Heart right ventricle (tissue), 16 donors: Measurements from ENCODE around the gene PKD1L1. TPM values are rescaled to one million over a fixed set of nuclear protein-coding genes. Genes with fewer than 3 reads are reported as not detected.

Experiments used
- ATAC-seq, 8 donors: fragments of 200-7000 bp; cut with Tn5 transposase; one replicate each; pipeline ENCODE4 v1.9.1; 2020; ENCODE audit warnings: mild to moderate bottlenecking in 8 of 8, moderate library complexity in 8 of 8, moderate number of reproducible peaks in 1 of 8
- DNase-seq, 2 donors: peaks; one replicate each; pipeline ENCODE4 v3.0.0-alpha.2; 2020
- H3K27ac ChIP-seq, 10 donors: fragments of 200-600 bp; sonication (generic) in 2 of 10; one replicate each; pipeline versions ENCODE4 v1.5.0 to v1.8.0; 2020 to 2022; ENCODE audit warnings: mild to moderate bottlenecking in 3 of 10
- H3K27me3 ChIP-seq, 7 donors: fragments of 200-600 bp; one replicate each; pipeline ENCODE4 v1.8.0; 2021 to 2022; ENCODE audit warnings: mild to moderate bottlenecking in 2 of 7
- H3K36me3 ChIP-seq, 9 donors: fragments of 200-600 bp; sonication (generic) in 1 of 9; one replicate each; pipeline versions ENCODE4 v1.5.0 to v1.8.0; 2020 to 2022; ENCODE audit warnings: mild to moderate bottlenecking in 2 of 9
- H3K4me1 ChIP-seq, 9 donors: fragments of 200-600 bp; sonication (generic) in 1 of 9; one replicate each; pipeline versions ENCODE4 v1.5.0 to v1.8.0; 2020 to 2022; ENCODE audit warnings: mild to moderate bottlenecking in 4 of 9
- H3K4me3 ChIP-seq, 10 donors: fragments of 200-600 bp; sonication (generic) in 2 of 10; one replicate each; pipeline versions ENCODE4 v1.5.0 to v1.8.0; 2020 to 2022; ENCODE audit warnings: mild to moderate bottlenecking in 7 of 10, moderate library complexity in 2 of 10
- H3K9me3 ChIP-seq, 11 donors: fragments of 200-600 bp in 10 of 11; sonication (generic) in 2 of 11; one replicate each; pipeline versions ENCODE4 v1.5.0 to v1.8.0; 2013 to 2022; ENCODE audit warnings: mild to moderate bottlenecking in 2 of 11, control low read depth in 1 of 11, moderate library complexity in 1 of 11
- CTCF ChIP-seq, 9 donors: fragments of 200-600 bp; sonication (generic) in 2 of 9; IDR thresholded peaks; one replicate each; pipeline versions ENCODE4 v1.5.0 to v1.8.0; 2021 to 2022; ENCODE audit warnings: antibody characterized with exemption in 9 of 9, mild to moderate bottlenecking in 5 of 9, moderate library complexity in 1 of 9
- WGBS, 2 donors: extraction: QIAGEN DNeasy Blood & Tissue Kit; methylation state at CpG; one replicate each; pipeline ENCODE4 v1.1.7; 2013; ENCODE audit warnings: inconsistent platforms in 1 of 2; 5-methylcytosine and 5-hydroxymethylcytosine counted together
- intact Hi-C, 10 donors: fragments of 100-400 bp; cut with DNase I; formaldehyde crosslinking; loops; one replicate each; pipeline versions ENCODE4 v1.11.1 to v1.14.2; 2022
- polyA plus RNA-seq, 2 donors: library from polyadenylated mRNA; stranded (reverse); fragments of 200-250 nt; gene quantifications; one replicate each; pipeline ENCODE4 v1.2.3, GENCODE V29; 2013
- total RNA-seq, 10 donors: library from RNA; stranded (reverse); fragmentation: NEBNext Ultra II Directional in 3 of 10; extraction: Animal tissue kit (Norgen Biotek cat#: 25700) in 3 of 10; gene quantifications; one replicate each; pipeline versions ENCODE4 v1.2.1 to v1.2.4, GENCODE V29; 2021 to 2023
- donor health status: Arrhythmogenic right ventricular cardiomyopathy.
- donor health status: ischemic (EF 13 %, LVEDD 7.1; RV severe dilation, severe dysfunction).
- donor health status: healthy with polysubstance abuse.
- donor health status: DM: no; HTN: yes; CAD: no.
- donor health status: DM: no; HTN: no; CAD: no.
- donor health status: ischemic (EF 25% LVEDD 6.9; RV normal size, moderate dysfunction).
- donor health status: ischemic (EF 25% LVEDD 5.7; RV mildly dilated, moderate dysfunction).
- donor health status: healthy.
- donor health status: DM: yes; HTN: yes; CAD: no.
- donor health status: Ischemic cardiomyopathy.
- donor health status: ischemic (EF 35%, LVEDD 5.7; RV mildly dilated, moderate dysfunction).
- donor health status: nonischemic (EF 11% LVEDD 7.7; RV severe dilation, severe dysfunction).
- donor health status: DM: yes; HTN: yes; CAD: no.
- donor health status: PGD.
- donor health status: ischemic (EF 29% LVEDD 5.4; RV normal size, mild dysfunction).
- donor health status: nonischemic (EF 23%, LVEDD 6.1; RV moderate dilation, normal function).

Gene PKD1L1
- total and polyA plus RNA-seq, 12 donors, result 1.5 to 4.7 (median 2.4) TPM

- Histone ChIP-seq H3K27ac (no peak overlapping the region), H3K9me3 (no peaks in the 10 kb centered on the region), H3K4me3 (no peak overlapping the region), H3K27me3 (no peaks in the 10 kb centered on the region), H3K36me3 (no peaks in the 10 kb centered on the region), H3K4me1 (peaks cover 0 to 7% (median 0%) of the 10 kb centered on the region in 9 donors)
- DNase-seq (no peak), ATAC-seq (no peak)
- 96 to 97% methylated on average over 5 of the region's 5 CpGs for WGBS, 2 donors
- intact Hi-C loops, result no loop called here
- no peak for TF ChIP-seq CTCF (IDR thresholded peaks at IDR 0.05)
Measured at GRCh38 chr7:47764746-47765145, 183.5 kb downstream of the PKD1L1 start.

- Histone ChIP-seq H3K27me3 (no peaks in the 10 kb centered on the region), H3K4me3 (no peak overlapping the region), H3K9me3 (no peaks in the 10 kb centered on the region), H3K36me3 (no peaks in the 10 kb centered on the region), H3K4me1 (peaks cover 0 to 11% (median 0%) of the 10 kb centered on the region in 9 donors), H3K27ac (no peak overlapping the region)
- DNase-seq, result no peak
- no peak for TF ChIP-seq CTCF (IDR thresholded peaks at IDR 0.05)
- ATAC-seq, result no peak
- 77 to 81% methylated on average over 9 of the region's 9 CpGs for WGBS, 2 donors
- intact Hi-C loops, result no loop called here
Measured at GRCh38 chr7:47763063-47763974, 184.9 kb downstream of the PKD1L1 start.

GRCh38 chr7:47762746-47763062 lies 185.6 kb downstream of the PKD1L1 start:
- Histone ChIP-seq H3K27ac (no peak overlapping the region), H3K36me3 (no peaks in the 10 kb centered on the region), H3K27me3 (no peaks in the 10 kb centered on the region), H3K4me3 (no peak overlapping the region), H3K9me3 (no peaks in the 10 kb centered on the region), H3K4me1 (peaks cover 0 to 15% (median 0%) of the 10 kb centered on the region in 9 donors)
- ATAC-seq, result no peak
- no peak for TF ChIP-seq CTCF (IDR thresholded peaks at IDR 0.05)
- 92 to 96% methylated on average over 4 of the region's 4 CpGs for WGBS, 2 donors
- intact Hi-C loops, result no loop called here
- no peak for DNase-seq

GRCh38 chr7:47762207-47762606 lies 186.1 kb downstream of the PKD1L1 start:
- H3K4me1 ChIP-seq, result peaks cover 0 to 16% (median 0%) of the 10 kb centered on the region in 9 donors
- ATAC-seq, result no peak
- H3K9me3 ChIP-seq, result no peaks in the 10 kb centered on the region
- H3K27ac ChIP-seq, result no peak overlapping the region
- intact Hi-C loops, result no loop called here
- no peak for DNase-seq
- no peak overlapping the region for H3K4me3 ChIP-seq
- no peak for TF ChIP-seq CTCF (IDR thresholded peaks at IDR 0.05)
- no peaks in the 10 kb centered on the region for H3K36me3 ChIP-seq
- H3K27me3 ChIP-seq, result no peaks in the 10 kb centered on the region
